DOHH2 (cell line): ENCODE results near the gene CEMIP2.

Experiments
- CTCF ChIP-seq: fragments of 200-600 bp; sonication (generic); IDR thresholded peaks from one replicate; pipeline ENCODE4 v1.5.1; 2014; ENCODE audit warnings: antibody characterized with exemption, mild to moderate bottlenecking, low read depth, low read length; ENCODE audit not compliant: poor library complexity, severe bottlenecking
- EZH2phosphoT487 ChIP-seq: fragments of 200-600 bp; sonication (generic); IDR thresholded peaks from 2 replicates; pipeline ENCODE4 v1.6.1; 2017; ENCODE audit warnings: borderline replicate concordance, mild to moderate bottlenecking, antibody characterized with exemption, low read length, moderate library complexity, mixed read lengths

GRCh38 chr9:71670121-71670520 is 98.2 kb downstream of the CEMIP2 start:
- TF ChIP-seq CTCF (no peak), EZH2phosphoT487 (no peak)
